GM19238 (cell line): ENCODE results near the gene ZBED6.

Source experiments
- DNase-seq: peaks from one replicate; pipeline ENCODE4 v3.0.0; 2011; ENCODE audit warnings: low spot score; ENCODE audit not compliant: insufficient read length

Gene ZBED6

GRCh38 chr1:203835476-203835875 lies 40.1 kb downstream of the ZBED6 start:
- DNase-seq: no peak

DNA sequence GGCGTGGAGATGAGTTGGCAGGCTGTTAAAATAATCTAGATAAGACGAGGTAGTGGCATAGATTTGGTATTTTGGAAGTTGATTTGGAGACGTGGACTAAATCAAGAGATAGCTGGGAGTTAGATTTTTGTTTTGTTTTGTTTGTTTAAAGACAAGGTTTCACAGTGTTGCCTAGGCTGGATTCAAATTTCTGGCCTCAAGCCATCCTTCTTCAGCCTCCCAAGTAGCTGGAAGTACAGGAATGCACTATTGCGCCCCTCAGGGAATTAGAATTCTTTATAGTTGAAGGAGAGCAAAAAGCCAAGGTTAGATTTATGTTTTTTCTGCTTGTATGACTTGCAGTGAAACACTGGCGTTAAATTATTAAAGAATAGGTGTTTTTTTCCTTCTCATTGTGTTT lies 43.7 kb downstream of the ZBED6 start:
- DNase-seq: no peak

DNA sequence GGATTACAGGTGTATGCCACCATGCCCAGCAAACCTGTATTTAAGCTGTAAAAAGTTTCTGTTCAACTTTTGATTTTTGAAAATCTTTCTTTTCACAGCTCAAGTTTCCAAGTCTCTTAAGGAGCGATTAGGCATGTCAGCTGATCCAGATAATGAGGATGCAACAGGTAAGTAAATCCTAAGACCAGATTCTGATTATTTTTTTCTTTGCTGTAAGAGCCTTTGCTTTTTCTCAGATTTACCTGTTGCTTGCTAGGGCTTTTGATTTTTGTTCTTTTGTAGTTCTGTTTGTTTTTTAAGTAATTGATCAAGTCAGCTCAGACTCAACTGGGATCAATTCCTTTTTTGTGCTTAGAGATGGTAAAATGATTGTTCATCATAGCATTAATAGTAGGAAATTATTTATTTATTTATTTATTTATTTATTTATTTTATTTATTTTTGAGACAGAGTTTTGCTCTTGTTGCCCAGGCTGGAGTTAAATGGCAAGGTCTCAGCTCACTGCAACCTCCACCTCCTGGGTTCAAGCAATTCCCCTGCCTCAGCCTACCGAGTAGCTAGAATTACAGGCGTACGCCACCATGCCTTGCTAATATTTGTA lies 44.9 kb downstream of the ZBED6 start:
- DNase-seq: no peak

- no peak for DNase-seq
Observed at GRCh38 chr1:203842559-203842876, 47.1 kb downstream of the ZBED6 start.

- no peak for DNase-seq
Observed at GRCh38 chr1:203843435-203843834, 48.0 kb downstream of the ZBED6 start.
